ENCODE measurements around the gene COG8.

- TF ChIP-seq CTCF (IDR thresholded peaks at IDR 0.05) (no peak), POLR2A (IDR thresholded peaks at IDR 0.05) (no peak)
Measured at GRCh38 chr16:69345923-69346322, 6.6 kb upstream of the COG8 start.
